SU-DHL-6 (cell line): Measurements from ENCODE around the gene ASIC3.

ENCODE experiments used
- H2AFZ ChIP-seq: fragments of 200-600 bp; sonication (generic); 2 replicates; pipeline ENCODE4 v1.6.1; 2014; ENCODE audit warnings: low read depth, mild to moderate bottlenecking, moderate library complexity, mixed read lengths, antibody characterized with exemption, low read length; ENCODE audit not compliant: severe bottlenecking
- H3F3A ChIP-seq: fragments of 200-600 bp; shearing (Covaris generic); 2 replicates; pipeline ENCODE4 v1.6.0; 2016; ENCODE audit warnings: antibody characterized with exemption, mild to moderate bottlenecking; ENCODE audit not compliant: insufficient read depth
- H3K27ac ChIP-seq: fragments of 200-600 bp; sonication (generic); 2 replicates; pipeline ENCODE4 v1.5.1; 2016; ENCODE audit warnings: low read depth, mild to moderate bottlenecking, low read length, moderate library complexity, mixed read lengths
- H3K27me3 ChIP-seq: fragments of 200-600 bp; sonication (generic), shearing (Covaris generic); 2 replicates; pipeline ENCODE4 v1.6.0; 2014; ENCODE audit warnings: mild to moderate bottlenecking, low read length
- H3K36me3 ChIP-seq: fragments of 200-600 bp; sonication (generic); 2 replicates; pipeline ENCODE4 v1.6.1; 2014; ENCODE audit warnings: mild to moderate bottlenecking, low read length, mixed read lengths
- H3K4me2 ChIP-seq: fragments of 300-600, 200-600 bp; shearing (Covaris generic), sonication (generic); 2 replicates; pipeline ENCODE4 v1.6.0; 2014; ENCODE audit warnings: low read length, low read depth, mild to moderate bottlenecking; ENCODE audit not compliant: poor library complexity, severe bottlenecking
- H3K4me3 ChIP-seq: fragments of 200-600 bp; sonication (generic); 2 replicates; pipeline ENCODE4 v1.5.1; 2014; ENCODE audit warnings: antibody characterized with exemption, low read length, mild to moderate bottlenecking, mixed read lengths; ENCODE audit not compliant: insufficient read depth, poor library complexity, severe bottlenecking
- H3K79me2 ChIP-seq: fragments of 200-600 bp; sonication (generic); 2 replicates; pipeline ENCODE4 v1.6.1; 2014; ENCODE audit warnings: mild to moderate bottlenecking, low read length, moderate library complexity; ENCODE audit not compliant: insufficient read depth
- H3K9ac ChIP-seq: fragments of 200-600 bp; sonication (generic); 2 replicates; pipeline ENCODE4 v1.7.0; 2014; ENCODE audit warnings: mild to moderate bottlenecking, low read length
- H3K9me2 ChIP-seq: fragments of 200-600 bp; sonication (generic); replicated peaks from 2 replicates; pipeline ENCODE4 v1.6.1; 2014; ENCODE audit warnings: low read length; ENCODE audit not compliant: insufficient read depth
- H3K9me3 ChIP-seq: fragments of 200-600 bp; sonication (generic); 2 replicates; pipeline ENCODE4 v1.6.1; 2014; ENCODE audit warnings: low read length, mixed read lengths; ENCODE audit not compliant: insufficient read depth
- H4K20me1 ChIP-seq: fragments of 200-600 bp; sonication (generic); 2 replicates; pipeline ENCODE4 v1.6.1; 2014; ENCODE audit warnings: low read depth, mild to moderate bottlenecking, antibody characterized with exemption, low read length, moderate library complexity, mixed read lengths
- CTCF ChIP-seq: fragments of 200-600 bp; sonication (generic); IDR thresholded peaks from one replicate; pipeline ENCODE4 v1.5.1; 2017; ENCODE audit warnings: antibody characterized with exemption, mild to moderate bottlenecking, low read length, moderate library complexity; ENCODE audit not compliant: insufficient read depth, poor library complexity, severe bottlenecking
- EZH2phosphoT487 ChIP-seq: fragments of 200-600 bp; sonication (generic), shearing (Covaris generic); conservative IDR thresholded peaks from 2 replicates; pipeline ENCODE4 v1.6.1; 2018; ENCODE audit warnings: mild to moderate bottlenecking, antibody characterized with exemption, low read length, moderate library complexity, mixed read lengths

Gene ASIC3

DNA sequence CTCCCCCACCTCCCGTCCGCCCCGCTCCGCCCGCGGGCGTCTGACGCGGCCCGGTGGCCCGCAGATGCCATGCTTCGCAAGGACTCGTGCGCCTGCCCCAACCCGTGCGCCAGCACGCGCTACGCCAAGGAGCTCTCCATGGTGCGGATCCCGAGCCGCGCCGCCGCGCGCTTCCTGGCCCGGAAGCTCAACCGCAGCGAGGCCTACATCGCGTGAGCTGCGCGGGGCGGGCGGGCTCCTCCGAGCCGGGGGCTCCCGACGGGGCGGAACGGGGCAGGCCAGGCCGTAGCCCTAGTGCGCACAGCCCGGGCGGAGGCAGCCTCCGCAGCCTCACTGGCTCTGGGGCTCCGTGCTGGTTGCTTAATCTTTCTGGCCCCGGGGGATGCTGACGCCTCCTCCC, 2.8 kb downstream of the ASIC3 start:
- no peaks in the 10 kb centered on the region for H3K9me3 ChIP-seq
- H2AFZ ChIP-seq, result no peak overlapping the region
- no peak overlapping the region for H3K4me3 ChIP-seq
- no peaks in the 10 kb centered on the region for H3K36me3 ChIP-seq
- H3K79me2 ChIP-seq, result no peaks in the 10 kb centered on the region
- no peaks in the 10 kb centered on the region for H4K20me1 ChIP-seq
- no peak overlapping the region for H3K9ac ChIP-seq
- no peak overlapping the region for H3K4me2 ChIP-seq
- H3K27ac ChIP-seq, result no peak overlapping the region
- no peaks in the 10 kb centered on the region for H3F3A ChIP-seq
- no peaks in the 10 kb centered on the region for H3K27me3 ChIP-seq
- no peaks in the 10 kb centered on the region for H3K9me2 ChIP-seq
- TF ChIP-seq EZH2phosphoT487 (no peak), CTCF (no peak)

DNA sequence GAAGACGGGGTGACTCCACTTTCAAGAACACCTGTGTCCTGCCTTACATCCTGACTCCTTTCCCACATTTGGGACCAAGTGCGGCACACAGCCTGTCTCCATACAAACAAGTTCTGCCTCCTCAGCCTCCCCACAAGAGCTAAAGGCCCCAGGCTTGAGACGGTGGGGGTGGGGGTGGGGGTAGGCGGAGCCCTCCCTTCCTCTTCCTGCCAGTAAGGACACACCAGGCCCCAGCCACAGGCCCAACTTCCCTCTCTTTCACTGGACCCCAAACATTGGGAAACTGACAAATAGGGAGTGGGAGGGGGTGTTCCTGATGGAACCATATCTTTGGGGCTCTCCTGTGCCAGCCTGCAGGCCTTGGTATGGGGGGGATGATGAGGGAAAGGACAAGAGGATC, 4.8 kb downstream of the ASIC3 start:
- Histone ChIP-seq H3K27me3 (no peaks in the 10 kb centered on the region), H3K4me3 (no peak overlapping the region), H3K79me2 (no peaks in the 10 kb centered on the region), H2AFZ (no peak overlapping the region), H3K27ac (no peak overlapping the region), H3K9ac (no peak overlapping the region), H3K4me2 (no peak overlapping the region), H3K36me3 (no peaks in the 10 kb centered on the region), H3K9me2 (no peaks in the 10 kb centered on the region), H3K9me3 (no peaks in the 10 kb centered on the region), H4K20me1 (no peaks in the 10 kb centered on the region), H3F3A (no peaks in the 10 kb centered on the region)
- TF ChIP-seq EZH2phosphoT487 (no peak), CTCF (no peak)

- no peak overlapping the region for H2AFZ ChIP-seq
- no peak overlapping the region for H3K9ac ChIP-seq
- no peaks in the 10 kb centered on the region for H3K27me3 ChIP-seq
- H3K4me3 ChIP-seq, result no peak overlapping the region
- peaks cover 3% of the 10 kb centered on the region for H3F3A ChIP-seq
- H3K9me2 ChIP-seq, result no peaks in the 10 kb centered on the region
- H3K4me2 ChIP-seq, result no peak overlapping the region
- H3K36me3 ChIP-seq, result no peaks in the 10 kb centered on the region
- H3K27ac ChIP-seq, result no peak overlapping the region
- no peaks in the 10 kb centered on the region for H3K79me2 ChIP-seq
- H3K9me3 ChIP-seq, result no peaks in the 10 kb centered on the region
- H4K20me1 ChIP-seq, result no peaks in the 10 kb centered on the region
- TF ChIP-seq CTCF (no peak), EZH2phosphoT487 (no peak)
Measured at GRCh38 chr7:151053751-151054150, 5.4 kb downstream of the ASIC3 start.

- no peak overlapping the region for H3K27ac ChIP-seq
- peaks cover 15% of the 10 kb centered on the region for H3K79me2 ChIP-seq
- H3K4me3 ChIP-seq, result no peak overlapping the region
- H3K9ac ChIP-seq, result no peak overlapping the region
- H3F3A ChIP-seq, result peaks cover 8% of the 10 kb centered on the region
- no peaks in the 10 kb centered on the region for H4K20me1 ChIP-seq
- H3K9me3 ChIP-seq, result no peaks in the 10 kb centered on the region
- H3K4me2 ChIP-seq, result no peak overlapping the region
- H2AFZ ChIP-seq, result no peak overlapping the region
- H3K9me2 ChIP-seq, result no peaks in the 10 kb centered on the region
- H3K27me3 ChIP-seq, result no peaks in the 10 kb centered on the region
- H3K36me3 ChIP-seq, result no peaks in the 10 kb centered on the region
- no peak for TF ChIP-seq EZH2phosphoT487
- TF ChIP-seq CTCF, result no peak
Measured at GRCh38 chr7:151056283-151056665, 7.9 kb downstream of the ASIC3 start.
